GM12878 (cell line): ENCODE data around the gene CHST8. TPM values are rescaled to one million over a fixed set of nuclear protein-coding genes. Genes with fewer than 3 reads are reported as not detected.

Experiments used
- ATAC-seq: fragments of 200-7000 bp; cut with Tn5 transposase; 3 replicates; pipeline ENCODE4 v1.9.1; 2020; ENCODE audit warnings: mild to moderate bottlenecking, moderate library complexity
- BruUV-seq: library from RNA; stranded (reverse); fragments of 400-500 nt; replicated peaks from 2 replicates; lab custom pipeline; 2021; lab: Mats Ljungman, UMichigan
- CTCF ChIA-PET: fragments of 300-600 bp; sonication (Branson Sonifier 250); formaldehyde crosslinking; extraction: SDS; loops from one replicate; lab custom pipeline; 2021; ENCODE audit warnings: inconsistent platforms; lab: Yijun Ruan, JAX
- POLR2A ChIA-PET: fragments of 350-600 bp; formaldehyde crosslinking; extraction: SDS; loops from one replicate; lab custom pipeline; 2021; ENCODE audit warnings: inconsistent platforms; lab: Charles Lee
- RAD21 ChIA-PET: fragments of 300-600 bp; sonication (Branson Sonifier 250); formaldehyde crosslinking; loops from one replicate; lab custom pipeline; 2023; ENCODE audit warnings: antibody characterized with exemption; ENCODE audit not compliant: unreplicated experiment; lab: Charles Lee
- SMC1A ChIA-PET: fragments of 300-600 bp; sonication (Branson Sonifier 250); formaldehyde crosslinking; loops from one replicate; lab custom pipeline; 2023; ENCODE audit not compliant: unreplicated experiment, uncharacterized antibody; lab: Charles Lee
- DNase-seq: peaks from one replicate; pipeline ENCODE4 v3.0.0-alpha.2; 2011; ENCODE audit warnings: low read depth, low spot score
- FAIRE-seq: peaks from 3 replicates; lab custom pipeline; 2011; peaks lifted over from hg19 to GRCh38; lab: Jason Lieb, UNC
- H2AFZ ChIP-seq: 2 replicates; pipeline ENCODE4 v1.6.0; 2011; ENCODE audit warnings: low read depth, low read length, control low read depth; ENCODE audit not compliant: control insufficient read depth
- H3K27ac ChIP-seq: 2 replicates; pipeline ENCODE4 v1.5.1; 2011; ENCODE audit warnings: control low read depth; ENCODE audit not compliant: control insufficient read depth, insufficient read depth
- H3K27me3 ChIP-seq, 2 experiments: replicated peaks in 1 of 2; 2 replicates each; pipeline versions ENCODE4 v1.6.0 to v1.6.1; 2011; ENCODE audit warnings: low read length in 1 of 2; ENCODE audit not compliant: control insufficient read depth in 2 of 2, insufficient read depth in 2 of 2
- H3K36me3 ChIP-seq, 2 experiments: 2 replicates each; pipeline ENCODE4 v1.5.1; 2011; ENCODE audit warnings: low read length in 1 of 2; ENCODE audit not compliant: control insufficient read depth in 2 of 2, insufficient read depth in 2 of 2
- H3K4me1 ChIP-seq: 2 replicates; pipeline ENCODE4 v1.6.1; 2011; ENCODE audit warnings: mild to moderate bottlenecking, low read length, moderate library complexity, mixed read lengths; ENCODE audit not compliant: control insufficient read depth, insufficient read depth
- H3K4me2 ChIP-seq: 2 replicates; pipeline ENCODE4 v1.6.0; 2011; ENCODE audit warnings: control low read depth; ENCODE audit not compliant: control insufficient read depth, insufficient read depth
- H3K4me3 ChIP-seq: fragments of 200-600 bp; sonication (generic); 2 replicates; pipeline ENCODE4 v1.5.1; 2016
- H3K79me2 ChIP-seq: 2 replicates; pipeline ENCODE4 v1.6.0; 2011; ENCODE audit warnings: low read length; ENCODE audit not compliant: control insufficient read depth, insufficient read depth
- H3K9ac ChIP-seq: 2 replicates; pipeline ENCODE4 v1.8.0; 2011; ENCODE audit warnings: low read length, control low read depth, mixed read lengths; ENCODE audit not compliant: control insufficient read depth, insufficient read depth
- H3K9me3 ChIP-seq: replicated peaks from 3 replicates; pipeline ENCODE4 v1.5.1; 2011; ENCODE audit warnings: mild to moderate bottlenecking, low read length; ENCODE audit not compliant: control insufficient read depth, insufficient read depth
- H4K20me1 ChIP-seq: 2 replicates; pipeline ENCODE4 v1.6.0; 2011; ENCODE audit not compliant: control insufficient read depth, insufficient read depth
- BCL11A ChIP-seq: IDR thresholded peaks from 2 replicates; pipeline ENCODE4 v1.6.1; 2011; ENCODE audit warnings: low read depth, low read length
- CHD1 ChIP-seq: IDR thresholded peaks from 2 replicates; pipeline ENCODE4 v1.6.1; 2012; ENCODE audit warnings: low read depth, low read length, improper control_type of control experiment
- CHD2 ChIP-seq: IDR thresholded peaks from 2 replicates; pipeline ENCODE4 v1.6.1; 2011; ENCODE audit warnings: low read depth, low read length, improper control_type of control experiment, borderline replicate concordance
- HDAC6 ChIP-seq: fragments of 200-600 bp; sonication (generic); IDR thresholded peaks from one replicate; pipeline ENCODE4 v1.8.0; 2017; ENCODE audit warnings: antibody characterized with exemption; ENCODE audit not compliant: unreplicated experiment
- KLF5 ChIP-seq: fragments of 450-650 bp; IDR thresholded peaks from 2 replicates; pipeline ENCODE4 v1.6.1; 2014; ENCODE audit warnings: mild to moderate bottlenecking; ENCODE audit not compliant: partially characterized antibody
- MYB ChIP-seq: fragments of 150-350 bp; IDR thresholded peaks from 2 replicates; pipeline ENCODE4 v1.6.1; 2014; ENCODE audit warnings: mild to moderate bottlenecking, low read depth, low read length, borderline replicate concordance
- POLR2A ChIP-seq: IDR thresholded peaks from 2 replicates; pipeline ENCODE4 v1.6.1; 2011; ENCODE audit warnings: low read depth, mild to moderate bottlenecking, low read length
- SMAD1 ChIP-seq: fragments of 450-650 bp; IDR thresholded peaks from 2 replicates; pipeline ENCODE4 v1.6.1; 2018; ENCODE audit warnings: mild to moderate bottlenecking, low read depth; ENCODE audit not compliant: partially characterized antibody
- SPI1 ChIP-seq: IDR thresholded peaks from 2 replicates; pipeline ENCODE4 v1.6.1; 2011; ENCODE audit warnings: low read depth, mild to moderate bottlenecking, low read length, moderate library complexity, borderline replicate concordance; ENCODE audit not compliant: insufficient read depth
- TAF1 ChIP-seq: IDR thresholded peaks from 2 replicates; pipeline ENCODE4 v1.6.1; 2011; ENCODE audit warnings: mild to moderate bottlenecking, low read depth, low read length, borderline replicate concordance
- WRNIP1 ChIP-seq: IDR thresholded peaks from 2 replicates; pipeline ENCODE4 v1.6.1; 2011; ENCODE audit warnings: low read depth, low read length, improper control_type of control experiment, borderline replicate concordance
- ZBED1 ChIP-seq: IDR thresholded peaks from 2 replicates; pipeline ENCODE4 v1.6.1; 2016; ENCODE audit warnings: borderline replicate concordance
- WGBS: methylation state at CpG from one replicate; pipeline ENCODE4 v1.1.6; 2016; ENCODE audit warnings: low lambda C conversion rate; ENCODE audit not compliant: insufficient replicate concordance, insufficient coverage; ENCODE audit errors: missing lambda C conversion rate; 5-methylcytosine and 5-hydroxymethylcytosine counted together
- in situ Hi-C: fragments of 300-500 bp; cut with MboI; formaldehyde crosslinking; loops from 9 replicates; pipeline ENCODE4 v1.14.3; 2018; ENCODE audit warnings: mixed read lengths
- intact Hi-C: fragments of 100-400 bp; cut with micrococcal nuclease; formaldehyde crosslinking; loops from one replicate; pipeline ENCODE4 v1.14.2; 2022; ENCODE audit not compliant: unreplicated experiment
- polyA plus RNA-seq, 11 experiments: library from polyadenylated mRNA; depleted of rRNA in 4 of 11; unstranded in 6 of 11; stranded (reverse) in 5 of 11; fragments of >200 nt; fragmentation: Nextera tagmentation in 4 of 11; fragmentation: Illumina TruSeq in 1 of 11; extraction: Ambion mirVana in 4 of 11; extraction: Trizol in 1 of 11; gene quantifications; 1 replicate in 1 of 11; 2 replicates in 10 of 11; pipeline versions ENCODE4 v1.2.1 to v1.2.3, GENCODE V29; 2011 to 2016; ENCODE audit warnings: inconsistent platforms in 2 of 11, missing spikeins in 2 of 11, low read depth in 1 of 11
- total RNA-seq, 4 experiments: library from RNA; depleted of rRNA in 3 of 4; stranded (reverse); fragments of >200 nt in 3 of 4; fragmentation: Illumina TruSeq in 1 of 4; extraction: Trizol in 1 of 4; gene quantifications; 2 replicates each; pipeline versions ENCODE4 v1.2.1 to v1.2.3, GENCODE V29; 2013 to 2021
- TF ChIP-seq, protein P1 (sequence below): fragments of 450-650 bp; formaldehyde crosslinking; IDR thresholded peaks from 2 replicates; pipeline ENCODE4 v1.4.0; 2022; ENCODE audit warnings: mild to moderate bottlenecking, moderate library complexity
- TF ChIP-seq, protein P2 (sequence below): fragments of 450-650 bp; formaldehyde crosslinking; IDR thresholded peaks from 2 replicates; pipeline ENCODE4 v1.5.0; 2022; ENCODE audit warnings: mild to moderate bottlenecking, missing genetic modification characterization

CHST8 gene
- total and polyA plus RNA-seq, 10 of the 15 experiments (the other 5 are each of a cell fraction or from before 2014, with no cell fraction given) = 0.06 TPM; not detected in 9

DNA sequence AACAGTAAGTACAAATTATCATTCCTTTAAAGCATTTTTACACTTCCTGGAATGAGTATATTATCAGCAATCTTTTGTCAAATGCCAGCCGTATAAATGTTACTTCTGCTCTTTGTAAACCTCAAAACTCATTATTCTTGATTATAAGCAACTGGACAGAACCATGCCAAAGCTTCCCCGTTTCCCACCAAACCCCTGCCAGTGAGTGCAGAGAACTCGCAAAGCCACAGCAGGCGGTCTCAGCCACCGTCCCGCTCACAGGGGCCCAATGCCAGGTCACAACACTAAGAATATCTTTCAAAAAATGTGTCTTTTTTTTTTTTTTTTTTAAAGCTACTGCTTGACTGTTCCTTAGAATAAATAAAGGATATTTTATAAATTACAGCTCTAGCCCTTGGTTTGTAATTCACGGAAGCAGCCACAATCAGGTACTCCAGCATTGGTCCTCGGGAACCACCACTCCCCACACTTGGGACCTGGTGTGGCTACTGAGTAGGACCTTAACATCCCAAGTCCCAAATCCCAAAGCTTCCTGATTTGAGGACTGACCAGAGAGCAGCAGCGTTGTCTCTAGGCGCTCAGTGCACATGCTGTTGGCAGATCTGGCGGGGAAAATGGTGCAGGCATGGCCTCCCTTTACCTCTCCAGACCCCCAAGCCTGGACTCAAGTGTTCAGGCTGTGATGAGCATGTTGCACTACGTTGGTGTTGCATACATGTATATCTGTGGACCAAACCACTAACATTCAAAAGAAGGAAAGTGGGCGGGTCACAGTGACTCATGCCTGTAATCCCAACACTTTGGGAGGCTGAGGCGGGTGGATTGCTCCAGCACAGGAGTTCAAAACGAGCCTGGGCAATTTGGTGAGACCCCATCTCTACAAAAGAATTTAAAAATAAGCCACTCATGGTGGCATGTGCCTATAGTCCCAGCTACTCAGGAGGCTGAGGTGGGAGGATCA lies 193.9 kb downstream of the CHST8 start:
- ChIA-PET POLR2A (no interaction called here), RAD21 (no interaction called here), CTCF (no interaction called here), SMC1A (no interaction called here)
- DNase-seq (no peak), ATAC-seq (no peak), FAIRE-seq (no peak)
- Histone ChIP-seq H3K36me3 (no peaks in the 10 kb centered on the region), H3K4me3 (no peak overlapping the region), H3K27ac (no peak overlapping the region), H3K4me1 (peaks cover 3% of the 10 kb centered on the region; the same call in 1 of the 2 replicates), H3K9me3 (no peaks in the 10 kb centered on the region), H3K79me2 (no peaks in the 10 kb centered on the region), H3K9ac (no peak overlapping the region), H2AFZ (no peak overlapping the region), H3K4me2 (no peak overlapping the region), H4K20me1 (no peaks in the 10 kb centered on the region), H3K27me3 (peaks cover 0 to 5% of the 10 kb centered on the region in 2 experiments; a peak in 1 of 4 replicates)
- 36% methylated on average over 15 of the region's 15 CpGs for WGBS
- intact Hi-C loops (no loop called here), in situ Hi-C loops (no loop called here)
- no TSS peak for BruUV-seq
- TF ChIP-seq HDAC6 (no peak), WRNIP1 (no peak), ZBED1 (no peak), CHD2 (no peak), SPI1 (no peak), SMAD1 (no peak), MYB (no peak), KLF5 (no peak), TAF1 (no peak), POLR2A (no peak), BCL11A (no peak), CHD1 (no peak)
- TF ChIP-seq, protein P1, sequence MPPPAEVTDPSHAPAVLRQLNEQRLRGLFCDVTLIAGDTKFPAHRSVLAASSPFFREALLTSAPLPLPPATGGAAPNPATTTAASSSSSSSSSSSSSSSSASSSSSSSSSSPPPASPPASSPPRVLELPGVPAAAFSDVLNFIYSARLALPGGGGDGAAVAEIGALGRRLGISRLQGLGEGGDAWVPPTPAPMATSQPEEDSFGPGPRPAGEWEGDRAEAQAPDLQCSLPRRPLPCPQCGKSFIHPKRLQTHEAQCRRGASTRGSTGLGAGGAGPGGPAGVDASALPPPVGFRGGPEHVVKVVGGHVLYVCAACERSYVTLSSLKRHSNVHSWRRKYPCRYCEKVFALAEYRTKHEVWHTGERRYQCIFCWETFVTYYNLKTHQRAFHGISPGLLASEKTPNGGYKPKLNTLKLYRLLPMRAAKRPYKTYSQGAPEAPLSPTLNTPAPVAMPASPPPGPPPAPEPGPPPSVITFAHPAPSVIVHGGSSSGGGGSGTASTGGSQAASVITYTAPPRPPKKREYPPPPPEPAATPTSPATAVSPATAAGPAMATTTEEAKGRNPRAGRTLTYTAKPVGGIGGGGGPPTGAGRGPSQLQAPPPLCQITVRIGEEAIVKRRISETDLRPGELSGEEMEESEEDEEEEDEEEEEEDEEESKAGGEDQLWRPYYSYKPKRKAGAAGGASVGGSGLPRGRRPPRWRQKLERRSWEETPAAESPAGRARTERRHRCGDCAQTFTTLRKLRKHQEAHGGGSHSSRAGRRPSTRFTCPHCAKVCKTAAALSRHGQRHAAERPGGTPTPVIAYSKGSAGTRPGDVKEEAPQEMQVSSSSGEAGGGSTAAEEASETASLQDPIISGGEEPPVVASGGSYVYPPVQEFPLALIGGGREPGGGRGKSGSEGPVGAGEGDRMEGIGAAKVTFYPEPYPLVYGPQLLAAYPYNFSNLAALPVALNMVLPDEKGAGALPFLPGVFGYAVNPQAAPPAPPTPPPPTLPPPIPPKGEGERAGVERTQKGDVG = no peak
- TF ChIP-seq, protein P2, sequence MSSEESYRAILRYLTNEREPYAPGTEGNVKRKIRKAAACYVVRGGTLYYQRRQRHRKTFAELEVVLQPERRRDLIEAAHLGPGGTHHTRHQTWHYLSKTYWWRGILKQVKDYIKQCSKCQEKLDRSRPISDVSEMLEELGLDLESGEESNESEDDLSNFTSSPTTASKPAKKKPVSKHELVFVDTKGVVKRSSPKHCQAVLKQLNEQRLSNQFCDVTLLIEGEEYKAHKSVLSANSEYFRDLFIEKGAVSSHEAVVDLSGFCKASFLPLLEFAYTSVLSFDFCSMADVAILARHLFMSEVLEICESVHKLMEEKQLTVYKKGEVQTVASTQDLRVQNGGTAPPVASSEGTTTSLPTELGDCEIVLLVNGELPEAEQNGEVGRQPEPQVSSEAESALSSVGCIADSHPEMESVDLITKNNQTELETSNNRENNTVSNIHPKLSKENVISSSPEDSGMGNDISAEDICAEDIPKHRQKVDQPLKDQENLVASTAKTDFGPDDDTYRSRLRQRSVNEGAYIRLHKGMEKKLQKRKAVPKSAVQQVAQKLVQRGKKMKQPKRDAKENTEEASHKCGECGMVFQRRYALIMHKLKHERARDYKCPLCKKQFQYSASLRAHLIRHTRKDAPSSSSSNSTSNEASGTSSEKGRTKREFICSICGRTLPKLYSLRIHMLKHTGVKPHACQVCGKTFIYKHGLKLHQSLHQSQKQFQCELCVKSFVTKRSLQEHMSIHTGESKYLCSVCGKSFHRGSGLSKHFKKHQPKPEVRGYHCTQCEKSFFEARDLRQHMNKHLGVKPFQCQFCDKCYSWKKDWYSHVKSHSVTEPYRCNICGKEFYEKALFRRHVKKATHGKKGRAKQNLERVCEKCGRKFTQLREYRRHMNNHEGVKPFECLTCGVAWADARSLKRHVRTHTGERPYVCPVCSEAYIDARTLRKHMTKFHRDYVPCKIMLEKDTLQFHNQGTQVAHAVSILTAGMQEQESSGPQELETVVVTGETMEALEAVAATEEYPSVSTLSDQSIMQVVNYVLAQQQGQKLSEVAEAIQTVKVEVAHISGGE (CRISPR knock-in tag) = no peak
